ENCODE results near the gene HOXB8. TPM values are rescaled to one million over a fixed set of nuclear protein-coding genes. Genes with fewer than 3 reads are reported as not detected.

Gene HOXB8
- total RNA-seq, 3 donors from 2014 or later (not counting 1 experiment from before 2014, with no cell fraction given): not detected

DNA sequence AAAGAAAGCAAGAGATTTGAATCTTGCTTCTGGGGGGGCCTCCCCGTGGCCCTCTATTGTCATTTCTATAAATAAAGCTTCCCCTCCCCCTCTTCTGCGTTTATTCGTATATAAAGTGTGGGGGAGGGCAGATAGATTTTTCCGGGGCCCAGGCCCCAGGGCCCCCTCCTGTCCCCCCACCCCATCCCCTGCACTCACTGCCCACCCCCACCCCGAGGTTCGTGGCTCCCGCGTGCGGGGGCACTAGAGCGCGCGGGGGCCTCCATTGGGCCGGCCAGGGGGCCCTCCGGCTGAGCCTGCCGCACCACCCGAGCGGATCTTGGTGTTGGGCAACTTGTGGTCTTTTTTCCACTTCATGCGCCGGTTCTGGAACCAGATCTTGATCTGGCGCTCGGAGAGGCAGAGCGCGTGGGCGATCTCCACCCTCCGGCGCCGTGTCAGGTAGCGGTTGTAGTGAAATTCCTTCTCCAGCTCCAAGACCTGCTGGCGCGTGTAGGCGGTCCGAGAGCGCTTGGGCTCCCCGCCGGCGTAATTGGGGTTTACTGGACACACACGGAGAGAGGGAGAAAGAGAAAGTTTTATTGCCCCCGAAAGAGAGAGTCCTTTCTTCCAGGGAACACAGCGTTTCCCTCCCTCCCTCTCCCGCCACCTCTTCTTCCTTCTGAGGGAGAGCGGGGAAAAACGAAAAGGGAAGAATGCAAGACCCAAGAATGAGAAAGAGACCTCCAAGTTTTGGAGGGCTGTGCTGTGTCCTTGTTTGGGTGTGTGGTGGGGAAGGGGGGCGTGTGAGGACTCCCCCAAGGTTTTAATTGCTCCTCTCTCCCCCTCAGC is 38.4 kb downstream of the HOXB8 start:
- Histone ChIP-seq H3K36me3 (ENCODE audit: control insufficient read depth, insufficient read depth, low read length) (no peaks in the 10 kb centered on the region), H3K4me1 (ENCODE audit: control insufficient read depth, insufficient read depth, low read length) (peaks cover 54% of the 10 kb centered on the region), H3K27ac (ENCODE audit: low read length) (no peak overlapping the region), H3K4me3 (ENCODE audit: low read length) (peak overlapping the region; percentile 6), H3K27me3 (ENCODE audit: control insufficient read depth, insufficient read depth, low read length) (peaks cover 22% of the 10 kb centered on the region), H3K9me3 (ENCODE audit: control insufficient read depth, insufficient read depth, low read length) (no peaks in the 10 kb centered on the region)
- H3K27me3 Mint-ChIP-seq (ENCODE audit: low read depth in 2 of 2): peaks cover 21 to 30% of the 10 kb centered on the region in 2 donors
- no peaks in the 10 kb centered on the region for H3K9me3 Mint-ChIP-seq
- peak in 1 of 2 donors; percentile 16 for DNase-seq
- ATAC-seq: no peak
- 38% methylated on average over 31 of the region's 43 CpGs for WGBS (ENCODE audit: insufficient coverage)
- TF ChIP-seq, protein P1, sequence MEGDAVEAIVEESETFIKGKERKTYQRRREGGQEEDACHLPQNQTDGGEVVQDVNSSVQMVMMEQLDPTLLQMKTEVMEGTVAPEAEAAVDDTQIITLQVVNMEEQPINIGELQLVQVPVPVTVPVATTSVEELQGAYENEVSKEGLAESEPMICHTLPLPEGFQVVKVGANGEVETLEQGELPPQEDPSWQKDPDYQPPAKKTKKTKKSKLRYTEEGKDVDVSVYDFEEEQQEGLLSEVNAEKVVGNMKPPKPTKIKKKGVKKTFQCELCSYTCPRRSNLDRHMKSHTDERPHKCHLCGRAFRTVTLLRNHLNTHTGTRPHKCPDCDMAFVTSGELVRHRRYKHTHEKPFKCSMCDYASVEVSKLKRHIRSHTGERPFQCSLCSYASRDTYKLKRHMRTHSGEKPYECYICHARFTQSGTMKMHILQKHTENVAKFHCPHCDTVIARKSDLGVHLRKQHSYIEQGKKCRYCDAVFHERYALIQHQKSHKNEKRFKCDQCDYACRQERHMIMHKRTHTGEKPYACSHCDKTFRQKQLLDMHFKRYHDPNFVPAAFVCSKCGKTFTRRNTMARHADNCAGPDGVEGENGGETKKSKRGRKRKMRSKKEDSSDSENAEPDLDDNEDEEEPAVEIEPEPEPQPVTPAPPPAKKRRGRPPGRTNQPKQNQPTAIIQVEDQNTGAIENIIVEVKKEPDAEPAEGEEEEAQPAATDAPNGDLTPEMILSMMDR (IDR thresholded peaks at IDR 0.05): no peak
- peaks cover 41 to 67% of the 10 kb centered on the region in 2 donors for H3K4me1 Mint-ChIP-seq
- no peaks in the 10 kb centered on the region for H3K36me3 Mint-ChIP-seq
- intact Hi-C loops (cut with micrococcal nuclease): no loop called here
- H3K4me3 Mint-ChIP-seq: peak overlapping the region; percentile 75
- peak overlapping the region in 1 of 2 donors; percentile 89 for H3K27ac Mint-ChIP-seq

DNA sequence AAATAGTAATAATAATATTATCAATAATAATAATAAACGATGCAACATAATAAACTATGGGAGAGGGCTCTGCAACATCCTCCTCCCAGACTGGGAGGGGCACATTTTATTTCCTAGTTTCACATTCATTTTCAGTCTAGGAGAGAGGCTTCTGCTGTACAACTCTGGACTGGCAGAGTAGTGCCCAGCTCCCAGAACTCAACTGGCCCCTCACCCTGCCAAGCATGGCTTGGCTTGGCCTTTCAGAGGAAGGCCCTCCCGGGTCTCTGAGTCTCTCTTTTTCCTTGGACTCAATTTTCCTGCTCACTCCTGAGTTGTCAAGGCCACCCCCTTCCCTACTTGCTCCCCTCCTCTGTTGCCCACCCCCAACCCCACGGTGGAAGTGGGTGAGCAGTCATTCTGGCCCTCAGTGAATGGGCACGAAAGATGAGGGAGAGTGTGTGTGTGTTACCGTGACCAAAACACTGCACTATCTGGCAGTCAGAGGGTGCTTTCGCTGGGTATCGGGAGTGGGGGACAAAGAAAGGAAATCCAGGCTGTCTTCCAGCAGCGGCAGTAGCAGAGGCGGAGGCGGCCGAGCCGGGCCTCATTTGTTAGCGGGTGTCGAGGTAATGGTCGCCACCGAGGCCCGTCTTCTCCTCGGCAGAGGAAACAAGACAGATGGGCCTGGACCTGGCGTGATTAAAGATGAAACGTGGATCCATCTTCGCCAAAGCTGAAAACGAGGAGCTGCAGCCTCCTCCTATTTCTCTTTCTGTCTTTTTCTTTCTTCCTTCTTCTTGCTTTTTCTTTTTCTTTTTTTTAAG is 39.2 kb downstream of the HOXB8 start:
- WGBS (ENCODE audit: insufficient coverage): 78% methylated on average over 22 of the region's 22 CpGs
- Mint-ChIP-seq H3K27me3 (ENCODE audit: low read depth in 2 of 2) (peaks cover 21 to 22% of the 10 kb centered on the region in 2 donors), H3K9me3 (no peaks in the 10 kb centered on the region), H3K4me3 (peak overlapping the region; percentile 45), H3K4me1 (peaks cover 41 to 66% of the 10 kb centered on the region in 2 donors), H3K27ac (peak overlapping the region in 1 of 2 donors; percentile 44), H3K36me3 (no peaks in the 10 kb centered on the region)
- H3K9me3 ChIP-seq (ENCODE audit: control insufficient read depth, insufficient read depth, low read length): no peaks in the 10 kb centered on the region
- no peaks in the 10 kb centered on the region for H3K36me3 ChIP-seq (ENCODE audit: control insufficient read depth, insufficient read depth, low read length)
- DNase-seq (peak in 1 of 2 donors; percentile 15), ATAC-seq (no peak)
- peaks cover 15% of the 10 kb centered on the region for H3K27me3 ChIP-seq (ENCODE audit: control insufficient read depth, insufficient read depth, low read length)
- H3K4me1 ChIP-seq (ENCODE audit: control insufficient read depth, insufficient read depth, low read length): peaks cover 49% of the 10 kb centered on the region
- no peak overlapping the region for H3K27ac ChIP-seq (ENCODE audit: low read length)
- intact Hi-C loops (cut with micrococcal nuclease): no loop called here
- H3K4me3 ChIP-seq (ENCODE audit: low read length): no peak overlapping the region
- TF ChIP-seq, protein P1 (IDR thresholded peaks at IDR 0.05): no peak

DNA sequence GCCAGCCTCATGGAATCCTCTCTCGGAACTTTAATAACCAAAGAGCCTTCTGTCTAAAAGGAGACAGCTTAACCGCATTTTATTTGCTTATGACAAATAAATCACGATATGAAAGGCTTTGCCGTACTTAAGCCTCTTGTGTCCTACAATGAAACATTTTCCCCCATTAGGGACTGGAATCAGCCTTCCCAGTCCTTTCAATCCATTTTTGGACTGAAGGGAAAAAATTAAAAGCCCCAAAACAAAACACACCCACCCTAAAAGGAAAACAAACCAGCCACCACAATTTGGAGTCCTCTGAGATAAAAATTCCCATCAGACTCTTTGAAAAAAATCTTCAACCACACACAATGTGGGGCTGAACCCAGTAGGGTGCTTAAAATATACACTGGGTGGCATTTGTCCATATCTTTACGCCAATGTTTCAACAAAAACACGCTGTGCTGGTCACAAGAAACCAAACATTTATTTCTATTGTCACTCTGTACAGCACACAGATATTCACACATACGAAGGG is 40.0 kb downstream of the HOXB8 start:
- intact Hi-C loops (cut with micrococcal nuclease): no loop called here

More for the DNA sequence above, 40.0 kb downstream of the HOXB8 start:
- Histone ChIP-seq H3K4me1 (ENCODE audit: control insufficient read depth, insufficient read depth, low read length) (peaks cover 49% of the 10 kb centered on the region), H3K4me3 (ENCODE audit: low read length) (no peak overlapping the region), H3K9me3 (ENCODE audit: control insufficient read depth, insufficient read depth, low read length) (no peaks in the 10 kb centered on the region), H3K27me3 (ENCODE audit: control insufficient read depth, insufficient read depth, low read length) (peaks cover 11% of the 10 kb centered on the region), H3K27ac (ENCODE audit: low read length) (no peak overlapping the region), H3K36me3 (ENCODE audit: control insufficient read depth, insufficient read depth, low read length) (no peaks in the 10 kb centered on the region)
- TF ChIP-seq, protein P1 (IDR thresholded peaks at IDR 0.05): no peak
- Mint-ChIP-seq H3K27me3 (ENCODE audit: low read depth in 2 of 2) (peaks cover 14 to 15% of the 10 kb centered on the region in 2 donors), H3K9me3 (no peaks in the 10 kb centered on the region), H3K4me3 (peak overlapping the region; percentile 47), H3K4me1 (peaks cover 39 to 63% of the 10 kb centered on the region in 2 donors), H3K36me3 (no peaks in the 10 kb centered on the region), H3K27ac (no peak overlapping the region)
- WGBS (ENCODE audit: insufficient coverage): 97% methylated on average over 6 of the region's 7 CpGs
- ATAC-seq (no peak), DNase-seq (no peak)
